ENCODE data around the gene PALLD.

- no peak for TF ChIP-seq CEBPB (IDR thresholded peaks at IDR 0.05; ENCODE audit: low read depth, low read length)
- no peak for TF ChIP-seq POLR2A (IDR thresholded peaks at IDR 0.05; ENCODE audit: control extremely low read depth in 1 of 2, low read depth in 2 of 2, low read length in 2 of 2)
- TF ChIP-seq RAD21 (IDR thresholded peaks at IDR 0.05 in 1 of 2, conservative IDR thresholded peaks at IDR 0.05 in 1 of 2; ENCODE audit: low read depth in 2 of 2, low read length in 2 of 2) = no peak
- no peak for TF ChIP-seq CTCF (IDR thresholded peaks at IDR 0.05; ENCODE audit: control extremely low read depth in 1 of 3, insufficient read depth in 1 of 3, low read depth in 1 of 3, low read length in 3 of 3)
- TF ChIP-seq BACH1 (IDR thresholded peaks at IDR 0.05; ENCODE audit: low read length) = no peak
- TF ChIP-seq, protein P1, sequence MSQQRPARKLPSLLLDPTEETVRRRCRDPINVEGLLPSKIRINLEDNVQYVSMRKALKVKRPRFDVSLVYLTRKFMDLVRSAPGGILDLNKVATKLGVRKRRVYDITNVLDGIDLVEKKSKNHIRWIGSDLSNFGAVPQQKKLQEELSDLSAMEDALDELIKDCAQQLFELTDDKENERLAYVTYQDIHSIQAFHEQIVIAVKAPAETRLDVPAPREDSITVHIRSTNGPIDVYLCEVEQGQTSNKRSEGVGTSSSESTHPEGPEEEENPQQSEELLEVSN (IDR thresholded peaks at IDR 0.05) = no peak
- TF ChIP-seq SP1 (IDR thresholded peaks at IDR 0.05; ENCODE audit: low read depth, low read length) = no peak
- TF ChIP-seq EP300 (IDR thresholded peaks at IDR 0.05; ENCODE audit: borderline replicate concordance in 1 of 2, low read depth in 2 of 2, low read length in 2 of 2) = no peak
- TF ChIP-seq HDAC6 (IDR thresholded peaks at IDR 0.05; ENCODE audit: low read depth, low read length) = no peak
- TF ChIP-seq POLR2AphosphoS5 (IDR thresholded peaks at IDR 0.05; ENCODE audit: low read depth, low read length) = no peak
These were observed 238.9 kb downstream of the PALLD start for GRCh38 chr4:168735735-168736134.

Data from H1 (cell line).